Measurements from ENCODE around the gene RHOU. TPM values are rescaled to one million over a fixed set of nuclear protein-coding genes. Genes with fewer than 3 reads are reported as not detected.

Gene RHOU
- total RNA-seq, 1 donor from 2014 or later, result 16.7 TPM

DNA sequence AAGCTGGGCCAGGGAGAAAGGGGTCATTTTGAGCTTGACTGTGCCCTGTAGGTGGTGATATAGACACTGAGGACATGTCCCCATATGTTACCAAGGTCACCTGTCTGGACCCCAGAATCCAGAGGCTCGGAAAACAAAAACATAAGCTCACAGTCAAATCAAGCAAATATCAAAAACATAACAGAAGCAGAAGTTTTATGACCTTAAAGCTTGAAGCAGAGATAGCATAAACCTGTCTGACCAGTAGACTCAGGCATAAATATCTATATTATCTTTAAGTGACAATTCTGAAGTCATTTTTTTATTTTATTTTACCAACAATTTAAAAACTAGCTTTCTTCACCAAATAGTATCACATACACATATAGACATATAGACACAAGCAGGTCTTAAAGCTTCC lies 32.8 kb upstream of the RHOU start:
- no peak overlapping the region for H3K9ac ChIP-seq (ENCODE audit: low read depth in 1 of 3, low read length in 3 of 3)

DNA sequence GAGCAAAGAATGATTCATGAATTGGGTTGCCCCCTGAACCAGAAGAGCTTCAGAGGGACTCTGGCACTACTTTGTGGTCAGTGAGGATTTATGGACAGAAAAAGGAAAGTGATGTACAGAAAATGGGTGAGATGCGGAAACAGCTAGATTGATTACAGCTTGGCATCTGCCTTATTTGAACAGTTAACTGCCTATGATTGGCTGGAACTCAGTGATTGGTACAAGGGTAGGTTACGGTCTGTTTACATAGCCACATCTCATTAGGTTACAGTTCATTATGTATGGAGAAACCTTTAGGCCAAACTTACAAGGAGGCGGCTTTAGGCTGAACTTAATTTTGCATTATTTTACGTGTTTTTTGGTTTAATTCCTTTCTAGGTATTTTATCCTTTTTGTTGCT lies 29.0 kb upstream of the RHOU start:
- H3K27ac ChIP-seq (ENCODE audit: low read depth, low read length), result no peak overlapping the region
- no peaks in the 10 kb centered on the region for H3K27me3 ChIP-seq (ENCODE audit: control insufficient read depth in 3 of 3, insufficient read depth in 3 of 3, low read length in 3 of 3)
- H3K4me3 ChIP-seq (ENCODE audit: low read length in 3 of 3), result no peak overlapping the region
- no peaks in the 10 kb centered on the region for H3K9me3 ChIP-seq (ENCODE audit: control insufficient read depth in 3 of 3, low read length in 3 of 3)
- H3K36me3 ChIP-seq (ENCODE audit: control insufficient read depth in 3 of 3, insufficient read depth in 3 of 3, low read length in 3 of 3), result no peaks in the 10 kb centered on the region
- no peak overlapping the region for H3K9ac ChIP-seq (ENCODE audit: low read depth in 1 of 3, low read length in 3 of 3)
- no peaks in the 10 kb centered on the region for H3K4me1 ChIP-seq (ENCODE audit: control insufficient read depth in 3 of 3, insufficient read depth in 3 of 3, low read length in 3 of 3)

More for the DNA sequence above, 32.8 kb upstream of the RHOU start:
- no peak overlapping the region for H3K4me3 ChIP-seq (ENCODE audit: low read length in 3 of 3)
- no peak overlapping the region for H3K27ac ChIP-seq (ENCODE audit: low read depth, low read length)
- H3K27me3 ChIP-seq (ENCODE audit: control insufficient read depth in 3 of 3, insufficient read depth in 3 of 3, low read length in 3 of 3), result no peaks in the 10 kb centered on the region
- H3K36me3 ChIP-seq (ENCODE audit: control insufficient read depth in 3 of 3, insufficient read depth in 3 of 3, low read length in 3 of 3), result no peaks in the 10 kb centered on the region
- no peaks in the 10 kb centered on the region for H3K9me3 ChIP-seq (ENCODE audit: control insufficient read depth in 3 of 3, low read length in 3 of 3)
- H3K4me1 ChIP-seq (ENCODE audit: control insufficient read depth in 3 of 3, insufficient read depth in 3 of 3, low read length in 3 of 3), result no peaks in the 10 kb centered on the region

DNA sequence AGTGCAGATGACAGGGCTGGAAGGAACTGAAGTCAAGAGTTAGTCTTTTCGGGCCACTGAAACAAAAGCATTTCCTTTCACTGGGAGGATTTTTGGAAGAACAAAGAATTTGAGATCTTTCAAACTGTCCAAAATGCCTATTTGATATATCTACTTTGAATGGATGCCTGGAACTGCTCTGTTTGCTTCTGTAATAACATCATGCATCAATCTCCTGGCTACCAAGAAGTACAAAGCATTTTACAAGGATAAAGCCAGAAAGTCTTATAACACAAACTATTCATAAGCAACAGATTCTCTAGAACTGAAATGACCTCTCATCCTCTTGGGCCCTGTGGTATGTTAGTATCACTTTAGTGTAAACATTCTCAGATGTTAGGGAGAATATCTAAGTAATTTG lies 18.2 kb upstream of the RHOU start:
- Histone ChIP-seq H3K9ac (ENCODE audit: low read depth in 1 of 3, low read length in 3 of 3) (no peak overlapping the region), H3K27me3 (ENCODE audit: control insufficient read depth in 3 of 3, insufficient read depth in 3 of 3, low read length in 3 of 3) (no peaks in the 10 kb centered on the region), H3K9me3 (ENCODE audit: control insufficient read depth in 3 of 3, low read length in 3 of 3) (no peaks in the 10 kb centered on the region), H3K36me3 (ENCODE audit: control insufficient read depth in 3 of 3, insufficient read depth in 3 of 3, low read length in 3 of 3) (no peaks in the 10 kb centered on the region), H3K27ac (ENCODE audit: low read depth, low read length) (no peak overlapping the region), H3K4me1 (ENCODE audit: control insufficient read depth in 3 of 3, insufficient read depth in 3 of 3, low read length in 3 of 3) (peaks cover 0 to 5% (median 0%) of the 10 kb centered on the region in 3 donors), H3K4me3 (ENCODE audit: low read length in 3 of 3) (no peak overlapping the region)

DNA sequence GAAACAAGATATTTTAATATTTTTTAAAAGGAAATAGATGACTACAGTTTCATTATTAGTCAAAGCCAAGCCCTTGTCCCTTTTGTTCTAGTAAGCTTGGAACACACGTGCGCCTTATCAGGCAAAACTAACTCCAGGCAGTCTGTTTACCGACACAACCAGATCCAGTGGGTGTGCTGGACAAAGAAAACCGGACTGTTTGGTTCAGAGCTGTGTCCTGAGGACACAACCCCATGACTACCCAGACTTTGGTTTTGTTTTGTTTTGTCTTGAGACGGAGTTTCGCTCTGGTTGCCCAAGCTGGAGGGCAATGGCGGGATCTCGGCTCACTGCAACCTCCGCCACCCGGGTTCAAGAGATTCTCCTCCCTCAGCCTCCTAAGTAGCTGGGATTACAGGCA lies 13.9 kb upstream of the RHOU start:
- Histone ChIP-seq H3K27ac (ENCODE audit: low read depth, low read length) (no peak overlapping the region), H3K4me3 (ENCODE audit: low read length in 3 of 3) (no peak overlapping the region), H3K36me3 (ENCODE audit: control insufficient read depth in 3 of 3, insufficient read depth in 3 of 3, low read length in 3 of 3) (no peaks in the 10 kb centered on the region), H3K9me3 (ENCODE audit: control insufficient read depth in 3 of 3, low read length in 3 of 3) (no peaks in the 10 kb centered on the region), H3K27me3 (ENCODE audit: control insufficient read depth in 3 of 3, insufficient read depth in 3 of 3, low read length in 3 of 3) (no peaks in the 10 kb centered on the region), H3K9ac (ENCODE audit: low read depth in 1 of 3, low read length in 3 of 3) (no peak overlapping the region), H3K4me1 (ENCODE audit: control insufficient read depth in 3 of 3, insufficient read depth in 3 of 3, low read length in 3 of 3) (peaks cover 0 to 5% (median 0%) of the 10 kb centered on the region in 3 donors)

DNA sequence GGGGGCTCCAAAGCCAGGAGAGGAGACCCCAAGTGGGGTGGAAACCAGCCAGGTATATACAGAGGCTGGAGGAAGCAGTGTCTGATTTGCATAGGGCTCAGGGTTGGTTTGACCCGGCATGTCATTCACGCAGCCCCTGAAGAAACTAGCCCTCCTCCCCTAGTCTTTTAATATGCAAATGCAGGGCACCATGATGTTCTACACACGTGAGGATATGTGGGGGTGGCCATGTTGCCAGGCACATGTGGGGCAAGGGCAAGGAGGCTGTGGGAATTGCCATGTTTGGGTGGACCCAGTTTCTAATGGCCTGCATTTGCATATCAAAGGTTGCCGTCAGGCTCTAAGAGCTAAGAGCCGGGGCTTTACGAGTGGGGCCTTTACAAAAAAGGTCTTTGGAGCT lies 12.0 kb upstream of the RHOU start:
- no peaks in the 10 kb centered on the region for H3K9me3 ChIP-seq (ENCODE audit: control insufficient read depth in 3 of 3, low read length in 3 of 3)
- H3K4me1 ChIP-seq (ENCODE audit: control insufficient read depth in 3 of 3, insufficient read depth in 3 of 3, low read length in 3 of 3), result no peaks in the 10 kb centered on the region
- H3K27ac ChIP-seq (ENCODE audit: low read depth, low read length), result no peak overlapping the region
- no peak overlapping the region for H3K9ac ChIP-seq (ENCODE audit: low read depth in 1 of 3, low read length in 3 of 3)
- H3K4me3 ChIP-seq (ENCODE audit: low read length in 3 of 3), result no peak overlapping the region
- no peaks in the 10 kb centered on the region for H3K36me3 ChIP-seq (ENCODE audit: control insufficient read depth in 3 of 3, insufficient read depth in 3 of 3, low read length in 3 of 3)
- no peaks in the 10 kb centered on the region for H3K27me3 ChIP-seq (ENCODE audit: control insufficient read depth in 3 of 3, insufficient read depth in 3 of 3, low read length in 3 of 3)

DNA sequence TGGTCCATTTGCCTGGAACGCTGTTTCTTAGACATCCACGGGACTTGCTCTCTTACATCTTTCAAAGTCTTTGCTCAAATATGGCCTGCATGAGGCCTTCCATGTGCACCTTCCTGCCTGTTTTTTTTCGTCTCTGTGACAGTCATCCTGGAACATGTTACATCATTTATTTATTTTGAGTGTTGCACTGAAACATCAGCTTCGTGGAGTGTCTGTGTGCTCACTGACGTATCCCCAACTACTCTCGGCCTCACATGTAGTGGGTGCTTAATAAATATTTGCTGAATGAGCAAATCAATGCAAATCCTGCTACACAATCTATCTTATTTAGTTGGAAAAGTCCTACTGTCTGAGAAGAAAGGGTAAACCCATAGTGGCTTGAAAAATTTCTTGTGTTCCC lies 11.4 kb upstream of the RHOU start:
- Histone ChIP-seq H3K4me3 (ENCODE audit: low read length in 3 of 3) (no peak overlapping the region), H3K27me3 (ENCODE audit: control insufficient read depth in 3 of 3, insufficient read depth in 3 of 3, low read length in 3 of 3) (no peaks in the 10 kb centered on the region), H3K36me3 (ENCODE audit: control insufficient read depth in 3 of 3, insufficient read depth in 3 of 3, low read length in 3 of 3) (no peaks in the 10 kb centered on the region), H3K9me3 (ENCODE audit: control insufficient read depth in 3 of 3, low read length in 3 of 3) (no peaks in the 10 kb centered on the region), H3K4me1 (ENCODE audit: control insufficient read depth in 3 of 3, insufficient read depth in 3 of 3, low read length in 3 of 3) (no peaks in the 10 kb centered on the region), H3K27ac (ENCODE audit: low read depth, low read length) (no peak overlapping the region), H3K9ac (ENCODE audit: low read depth in 1 of 3, low read length in 3 of 3) (no peak overlapping the region)

DNA sequence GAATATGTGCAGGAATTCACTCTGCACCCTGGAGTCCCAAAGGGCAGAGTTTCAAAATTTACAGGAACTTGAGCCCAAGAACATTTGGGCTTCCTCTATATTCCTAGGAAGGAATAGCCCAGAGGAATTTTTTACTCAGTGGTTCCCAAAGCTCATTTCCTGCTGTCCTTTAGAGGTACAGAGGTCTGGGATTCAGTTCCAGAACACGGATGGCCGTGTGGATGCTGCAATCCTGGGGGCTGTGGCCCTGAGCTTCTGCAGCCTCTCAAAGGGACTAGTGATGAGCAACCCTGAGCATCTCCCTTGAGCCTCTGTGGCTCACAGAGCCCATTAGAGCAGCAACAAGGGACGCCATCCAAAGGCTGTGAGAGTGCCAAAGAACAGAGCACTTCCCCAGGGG lies 10.1 kb upstream of the RHOU start:
- no peak overlapping the region for H3K9ac ChIP-seq (ENCODE audit: low read depth in 1 of 3, low read length in 3 of 3)
- no peaks in the 10 kb centered on the region for H3K9me3 ChIP-seq (ENCODE audit: control insufficient read depth in 3 of 3, low read length in 3 of 3)
- H3K4me1 ChIP-seq (ENCODE audit: control insufficient read depth in 3 of 3, insufficient read depth in 3 of 3, low read length in 3 of 3), result no peaks in the 10 kb centered on the region
- H3K36me3 ChIP-seq (ENCODE audit: control insufficient read depth in 3 of 3, insufficient read depth in 3 of 3, low read length in 3 of 3), result no peaks in the 10 kb centered on the region
- H3K27me3 ChIP-seq (ENCODE audit: control insufficient read depth in 3 of 3, insufficient read depth in 3 of 3, low read length in 3 of 3), result peaks cover 0 to 2% (median 0%) of the 10 kb centered on the region in 3 donors
- H3K4me3 ChIP-seq (ENCODE audit: low read length in 3 of 3), result no peak overlapping the region
- no peak overlapping the region for H3K27ac ChIP-seq (ENCODE audit: low read depth, low read length)

DNA sequence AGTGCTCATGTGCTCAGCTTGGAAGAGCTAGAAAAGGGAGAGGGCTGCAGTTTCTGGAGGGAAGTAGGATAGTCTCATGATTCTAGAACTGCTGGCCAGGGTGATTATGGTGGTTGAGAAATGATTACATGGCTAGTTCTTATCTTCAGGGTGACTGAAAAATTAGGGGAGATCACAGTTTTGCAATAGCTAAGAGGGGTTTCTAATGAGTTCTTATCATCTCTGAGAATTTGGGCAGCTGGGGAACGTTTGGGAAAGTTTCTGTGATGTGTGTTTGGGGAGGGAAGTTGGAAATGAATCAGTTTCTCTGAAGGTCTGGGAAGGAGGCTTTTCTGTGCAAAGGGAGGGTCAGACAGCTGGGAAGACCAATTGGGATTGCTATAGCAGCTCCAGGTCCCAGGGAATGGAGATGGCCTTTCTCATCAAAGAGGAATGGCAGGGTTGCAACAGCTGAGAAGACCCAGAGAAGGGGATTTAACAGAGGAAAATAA lies 7.6 kb upstream of the RHOU start:
- no peak overlapping the region for H3K4me3 ChIP-seq (ENCODE audit: low read length in 3 of 3)
- no peak overlapping the region for H3K27ac ChIP-seq (ENCODE audit: low read depth, low read length)
- no peaks in the 10 kb centered on the region for H3K36me3 ChIP-seq (ENCODE audit: control insufficient read depth in 3 of 3, insufficient read depth in 3 of 3, low read length in 3 of 3)
- no peak overlapping the region for H3K9ac ChIP-seq (ENCODE audit: low read depth in 1 of 3, low read length in 3 of 3)
- H3K4me1 ChIP-seq (ENCODE audit: control insufficient read depth in 3 of 3, insufficient read depth in 3 of 3, low read length in 3 of 3), result no peaks in the 10 kb centered on the region
- peaks cover 0 to 2% (median 0%) of the 10 kb centered on the region in 3 donors for H3K27me3 ChIP-seq (ENCODE audit: control insufficient read depth in 3 of 3, insufficient read depth in 3 of 3, low read length in 3 of 3)
- H3K9me3 ChIP-seq (ENCODE audit: control insufficient read depth in 3 of 3, low read length in 3 of 3), result no peaks in the 10 kb centered on the region

DNA sequence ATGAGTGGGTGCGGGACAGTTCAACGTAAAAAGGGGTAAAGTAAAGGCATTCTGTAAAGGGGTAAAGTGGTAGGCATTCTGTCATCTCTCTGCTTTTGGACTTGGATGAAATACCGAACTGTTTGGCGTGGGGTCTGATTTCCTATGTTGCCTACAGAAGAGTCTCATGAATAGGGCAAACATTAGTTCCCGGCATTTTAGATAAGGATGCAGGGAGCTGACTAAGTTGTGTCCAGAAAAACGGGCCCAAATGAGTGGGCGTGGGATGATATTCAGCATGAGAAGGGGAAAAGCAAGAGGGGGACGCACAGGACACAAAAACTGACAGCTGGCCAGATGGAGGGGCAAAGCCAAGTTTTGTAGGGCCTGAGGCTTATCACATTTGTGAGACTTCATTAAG lies 2.9 kb upstream of the RHOU start:
- H3K9ac ChIP-seq (ENCODE audit: low read depth in 1 of 3, low read length in 3 of 3), result no peak overlapping the region
- no peaks in the 10 kb centered on the region for H3K9me3 ChIP-seq (ENCODE audit: control insufficient read depth in 3 of 3, low read length in 3 of 3)
- H3K4me1 ChIP-seq (ENCODE audit: control insufficient read depth in 3 of 3, insufficient read depth in 3 of 3, low read length in 3 of 3), result peaks cover 10 to 16% (median 11%) of the 10 kb centered on the region in 3 donors
- no peak overlapping the region for H3K4me3 ChIP-seq (ENCODE audit: low read length in 3 of 3)
- H3K27me3 ChIP-seq (ENCODE audit: control insufficient read depth in 3 of 3, insufficient read depth in 3 of 3, low read length in 3 of 3), result peaks cover 0 to 2% (median 0%) of the 10 kb centered on the region in 3 donors
- no peak overlapping the region for H3K27ac ChIP-seq (ENCODE audit: low read depth, low read length)
- no peaks in the 10 kb centered on the region for H3K36me3 ChIP-seq (ENCODE audit: control insufficient read depth in 3 of 3, insufficient read depth in 3 of 3, low read length in 3 of 3)

DNA sequence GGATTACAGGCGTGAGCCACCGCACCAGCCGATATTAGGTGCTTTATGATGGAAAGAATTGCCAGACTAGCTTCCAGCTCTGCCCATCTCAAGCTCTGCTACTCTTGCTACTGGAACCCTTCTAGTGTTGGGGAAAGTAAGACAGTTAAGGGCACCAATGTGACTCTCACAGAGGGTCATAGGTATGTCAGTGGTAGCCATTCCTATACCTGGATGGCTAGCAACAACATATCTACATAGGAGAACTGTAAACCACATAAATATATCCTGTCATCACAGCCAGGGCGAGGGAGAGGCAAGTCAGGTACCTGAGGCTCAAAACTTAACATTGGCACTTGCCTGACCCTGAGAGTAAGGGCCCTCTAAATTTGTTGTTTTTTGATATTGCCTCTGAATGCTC lies 1.7 kb upstream of the RHOU start:
- H3K4me3 ChIP-seq (ENCODE audit: low read length in 3 of 3), result no peak overlapping the region
- peaks cover 14 to 20% (median 19%) of the 10 kb centered on the region in 3 donors for H3K4me1 ChIP-seq (ENCODE audit: control insufficient read depth in 3 of 3, insufficient read depth in 3 of 3, low read length in 3 of 3)
- H3K9me3 ChIP-seq (ENCODE audit: control insufficient read depth in 3 of 3, low read length in 3 of 3), result no peaks in the 10 kb centered on the region
- peaks cover 0 to 2% (median 0%) of the 10 kb centered on the region in 3 donors for H3K27me3 ChIP-seq (ENCODE audit: control insufficient read depth in 3 of 3, insufficient read depth in 3 of 3, low read length in 3 of 3)
- H3K27ac ChIP-seq (ENCODE audit: low read depth, low read length), result no peak overlapping the region
- no peak overlapping the region for H3K9ac ChIP-seq (ENCODE audit: low read depth in 1 of 3, low read length in 3 of 3)
- peaks cover 0 to 5% (median 0%) of the 10 kb centered on the region in 3 donors for H3K36me3 ChIP-seq (ENCODE audit: control insufficient read depth in 3 of 3, insufficient read depth in 3 of 3, low read length in 3 of 3)
